ENCODE measurements around the gene ZNF599.

The ZNF599 gene

GRCh38 chr19:34734537-34735103, 38.4 kb downstream of the ZNF599 start:
- peak; percentile 23 to 73 for DNase-seq

GRCh38 chr19:34733746-34734536, 39.1 kb downstream of the ZNF599 start, which contains the start of gene ZNF181:
Gene ZNF181, plus strand, starts transcription at chr19:34734243. Its CDS starts 795 bp downstream, at chr19:34735038.
- DNase-seq, result peak; percentile 77 to 88

DNA sequence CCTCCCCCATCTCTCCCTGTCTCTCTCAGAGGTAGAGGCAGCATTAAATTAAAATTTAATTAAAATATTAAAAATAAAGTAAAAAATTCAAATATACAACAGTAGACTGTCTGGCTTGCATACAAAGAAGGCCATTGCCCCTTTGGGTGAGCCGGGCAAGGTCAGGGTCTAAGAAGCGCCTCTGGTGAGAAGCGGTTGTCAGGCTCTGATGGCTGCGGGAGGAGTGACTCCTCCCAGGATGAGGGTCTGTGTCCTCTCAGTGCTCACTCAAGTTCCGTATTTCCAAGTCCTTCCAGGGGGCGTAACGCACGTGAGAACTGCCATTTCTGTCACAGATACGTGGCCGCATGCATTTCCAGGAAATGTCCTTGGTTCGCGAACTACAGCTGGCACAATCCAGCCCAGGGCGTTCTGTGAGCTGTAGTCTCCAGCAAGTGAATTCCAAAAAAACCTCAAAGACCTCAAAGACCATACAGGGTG, 39.7 kb downstream of the ZNF599 start:
- peak in 1 of 2 experiments; percentile 22 for DNase-seq

DNA sequence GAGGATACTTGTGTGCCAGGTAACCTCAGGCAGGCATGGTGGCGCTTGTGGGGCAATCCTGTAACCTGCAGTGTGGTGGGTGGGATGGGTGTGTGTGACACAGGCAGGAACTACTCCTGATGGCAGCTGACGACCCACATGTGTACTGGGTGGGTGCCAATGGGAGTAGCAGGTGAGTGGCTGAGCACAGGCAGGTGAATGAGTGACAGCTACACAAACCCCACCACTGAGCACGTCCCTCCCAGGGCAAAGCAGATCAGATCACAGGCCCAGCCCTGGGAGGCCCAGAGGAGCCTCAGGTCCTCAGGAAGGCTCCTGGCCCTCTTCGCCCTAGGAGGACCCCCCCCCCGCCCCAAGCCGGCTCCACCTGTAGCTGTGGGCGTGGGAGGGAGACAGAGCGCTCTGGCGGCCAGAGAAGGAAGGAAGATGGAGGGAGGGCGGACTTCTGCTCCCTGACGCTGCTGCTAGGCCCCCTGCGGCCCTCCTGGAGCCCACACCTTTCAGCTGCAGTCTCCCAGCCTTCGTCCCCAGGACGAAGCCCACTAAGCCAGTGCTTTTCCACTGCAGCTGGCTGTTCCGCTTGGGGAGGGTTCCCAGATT, 40.3 kb downstream of the ZNF599 start:
- DNase-seq, result no peak

GRCh38 chr19:34731964-34732363, 41.1 kb downstream of the ZNF599 start:
- DNase-seq, result no peak

DNA sequence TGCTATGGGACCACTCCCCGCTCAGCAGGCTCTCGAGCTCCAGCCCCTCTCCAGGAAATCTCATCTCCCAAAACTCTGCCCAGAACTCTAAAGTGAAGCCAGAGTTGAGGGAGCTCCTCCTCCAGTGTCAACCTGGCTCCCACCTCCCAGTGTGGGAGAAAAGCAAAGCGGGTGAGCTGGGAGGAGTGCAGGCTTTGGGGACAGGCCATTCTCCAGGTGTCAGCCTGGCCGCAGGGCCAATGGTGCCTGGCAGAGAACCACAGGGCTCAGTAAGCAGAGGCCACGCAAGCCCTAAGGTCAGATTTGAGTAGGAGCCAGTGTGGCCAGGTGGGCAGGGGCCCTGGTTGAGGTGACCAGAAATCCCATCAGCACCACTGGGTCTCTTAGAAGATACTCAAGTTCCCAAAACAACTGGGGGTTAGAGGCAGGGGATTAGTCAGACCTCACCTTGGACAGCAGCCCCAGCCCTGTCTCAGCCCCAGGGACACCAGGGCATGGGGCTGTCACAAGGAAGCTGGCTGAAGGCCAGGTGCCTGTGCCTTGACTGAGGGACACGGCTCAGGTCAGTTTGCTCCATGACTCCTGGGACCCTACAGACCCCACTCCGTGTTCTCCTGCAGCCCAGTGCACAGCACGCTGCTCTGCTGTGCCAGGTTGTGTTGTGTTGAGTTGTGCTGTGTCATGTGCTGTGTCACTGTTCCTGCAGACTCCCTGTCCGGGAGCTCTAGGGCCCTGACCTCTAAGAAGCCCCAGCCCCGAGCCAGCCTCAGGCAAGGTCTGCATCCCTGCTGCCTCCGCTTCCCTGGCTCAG, 41.8 kb downstream of the ZNF599 start:
- DNase-seq, result no peak

DNA sequence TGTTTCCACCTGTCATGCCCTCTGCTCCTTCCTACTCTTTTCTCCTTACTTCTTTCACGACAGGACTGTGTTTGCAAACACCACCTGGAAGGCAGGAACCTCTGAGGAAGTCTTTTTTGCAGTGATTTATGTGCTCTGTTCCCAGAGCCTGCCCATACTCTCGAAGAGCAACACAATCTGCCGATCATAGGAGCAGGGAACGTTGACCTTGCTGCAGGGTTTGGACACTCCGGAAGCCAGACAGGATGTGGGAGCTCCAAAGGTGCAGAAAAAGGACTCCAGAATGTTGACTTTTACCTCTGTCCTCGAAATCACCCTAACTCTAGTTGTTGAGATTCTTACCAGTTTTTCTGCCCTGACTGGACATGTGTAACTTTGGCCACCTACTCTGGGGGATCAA, 47.6 kb downstream of the ZNF599 start:
- no peak for DNase-seq

DNA sequence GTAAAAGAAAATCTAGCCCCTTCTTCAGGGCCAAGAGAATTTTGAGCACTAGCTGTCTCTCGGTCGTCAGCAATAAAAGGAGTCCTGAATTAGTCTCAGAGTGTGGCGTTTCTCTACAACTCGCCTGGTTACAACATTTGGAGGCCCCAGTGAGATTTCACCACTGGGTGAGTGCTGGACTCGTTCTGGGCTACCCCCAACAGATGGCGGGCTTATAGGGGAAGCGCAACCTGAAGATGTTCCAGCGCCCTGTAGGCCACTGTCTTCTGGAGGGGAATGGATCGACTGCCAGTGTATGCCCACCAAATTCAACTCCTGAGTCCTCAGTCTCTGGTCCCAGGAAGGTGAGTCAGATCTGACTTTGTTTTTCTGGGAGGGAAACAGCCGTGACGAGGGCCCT, 50.7 kb downstream of the ZNF599 start:
- DNase-seq, result no peak

DNA sequence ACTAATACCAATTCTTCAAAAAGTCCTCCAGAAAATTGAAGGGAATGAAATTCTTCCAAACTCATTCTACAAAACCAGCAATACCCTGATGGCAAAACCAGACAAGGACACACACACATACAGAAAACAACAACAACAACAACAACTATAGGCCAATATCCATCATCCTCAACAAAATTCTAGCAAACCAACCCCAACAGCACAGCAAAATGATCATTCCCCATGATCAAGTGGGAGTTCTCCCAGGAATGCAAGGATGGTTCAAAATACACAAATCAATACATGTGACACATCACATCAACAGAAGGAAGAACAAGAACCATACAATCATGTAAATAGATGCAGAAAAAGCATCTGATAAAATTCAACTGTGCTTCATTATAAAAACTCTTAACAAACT, 57.7 kb downstream of the ZNF599 start:
- DNase-seq, result no peak

DNA sequence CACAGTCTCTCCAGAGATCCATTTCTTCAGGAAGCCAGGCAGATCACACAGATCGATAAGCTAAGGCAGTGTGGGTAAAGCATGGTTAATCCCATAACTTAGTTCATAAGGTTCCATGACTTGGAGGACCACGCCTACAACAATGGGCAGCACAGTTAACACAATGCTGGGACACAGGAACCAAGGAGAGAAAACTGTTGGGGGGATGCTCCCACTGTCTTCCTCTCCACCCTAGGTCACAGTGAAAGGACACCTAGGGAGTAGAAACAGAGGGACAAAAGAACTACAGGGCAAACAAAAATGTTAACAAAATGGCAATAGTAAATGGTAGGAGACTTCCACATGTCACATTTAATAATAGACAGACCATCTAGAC, 59.8 kb downstream of the ZNF599 start:
- no peak for DNase-seq

GRCh38 chr19:34712395-34713261, 60.4 kb downstream of the ZNF599 start:
- DNase-seq, result peak; percentile 69 to 82

- no peak for DNase-seq
Observed at GRCh38 chr19:34711890-34712289, 61.1 kb downstream of the ZNF599 start.

All from NCI-H2081 (cell line).